ENCODE results near the gene ARHGAP24.

DNA sequence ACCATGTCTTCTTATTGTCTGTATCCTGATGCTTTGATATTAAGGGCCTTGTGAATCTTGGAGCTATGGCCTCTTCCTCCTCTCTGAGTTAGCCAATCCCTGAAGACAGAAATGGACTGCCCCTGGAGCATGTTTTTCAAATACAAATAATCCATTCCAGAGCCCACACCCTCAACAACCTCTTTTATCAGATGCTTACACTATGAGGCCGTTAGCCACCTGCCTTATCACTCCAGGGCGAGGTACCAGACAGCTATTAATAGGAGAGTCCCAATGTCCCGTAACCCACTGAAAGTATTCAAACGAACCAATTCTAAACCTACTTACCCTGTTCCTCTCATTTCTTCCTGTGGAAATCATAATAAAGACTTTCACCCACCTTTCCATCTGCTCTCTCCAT is 165.0 kb downstream of the ARHGAP24 start:
- TF ChIP-seq, protein P1, sequence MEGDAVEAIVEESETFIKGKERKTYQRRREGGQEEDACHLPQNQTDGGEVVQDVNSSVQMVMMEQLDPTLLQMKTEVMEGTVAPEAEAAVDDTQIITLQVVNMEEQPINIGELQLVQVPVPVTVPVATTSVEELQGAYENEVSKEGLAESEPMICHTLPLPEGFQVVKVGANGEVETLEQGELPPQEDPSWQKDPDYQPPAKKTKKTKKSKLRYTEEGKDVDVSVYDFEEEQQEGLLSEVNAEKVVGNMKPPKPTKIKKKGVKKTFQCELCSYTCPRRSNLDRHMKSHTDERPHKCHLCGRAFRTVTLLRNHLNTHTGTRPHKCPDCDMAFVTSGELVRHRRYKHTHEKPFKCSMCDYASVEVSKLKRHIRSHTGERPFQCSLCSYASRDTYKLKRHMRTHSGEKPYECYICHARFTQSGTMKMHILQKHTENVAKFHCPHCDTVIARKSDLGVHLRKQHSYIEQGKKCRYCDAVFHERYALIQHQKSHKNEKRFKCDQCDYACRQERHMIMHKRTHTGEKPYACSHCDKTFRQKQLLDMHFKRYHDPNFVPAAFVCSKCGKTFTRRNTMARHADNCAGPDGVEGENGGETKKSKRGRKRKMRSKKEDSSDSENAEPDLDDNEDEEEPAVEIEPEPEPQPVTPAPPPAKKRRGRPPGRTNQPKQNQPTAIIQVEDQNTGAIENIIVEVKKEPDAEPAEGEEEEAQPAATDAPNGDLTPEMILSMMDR (conservative IDR thresholded peaks at IDR 0.05 in 1 of 2, IDR thresholded peaks at IDR 0.05 in 1 of 2; ENCODE audit: low read depth in 1 of 2, low read length in 2 of 2), result no peak
- no peak for TF ChIP-seq EZH2 (IDR thresholded peaks at IDR 0.05; ENCODE audit: low read length, missing control alignments)
